Uterus (tissue), 4 donors: ENCODE measurements around the gene HSPA4. TPM values are rescaled to one million over a fixed set of nuclear protein-coding genes. Genes with fewer than 3 reads are reported as not detected.
A peak's percentile ranks its signal among the peaks of the same experiment; 100 is the strongest.
"Not testable (repeated sequence)": the region's sequence is repeated elsewhere in the genome, so short reads cannot be mapped to it uniquely, and the experiment has no call there.

Experiments used
- DNase-seq, 2 donors: peaks; one replicate each; pipeline ENCODE4 v3.0.0-alpha.2; 2019 to 2020
- H3K27ac ChIP-seq, 2 donors: fragments of 200-600 bp; sonication (generic); 1 replicate in 1 of 2; 2 replicates in 1 of 2; pipeline ENCODE4 v1.5.1; 2016 to 2018
- H3K27me3 ChIP-seq, 2 donors: fragments of 200-600 bp; sonication (generic); one replicate each; pipeline ENCODE4 v1.5.1; 2018 to 2019; ENCODE audit warnings: control low read depth in 1 of 2
- H3K36me3 ChIP-seq, 2 donors: fragments of 200-600 bp; sonication (generic); one replicate each; pipeline ENCODE4 v1.5.1; 2019; ENCODE audit warnings: control low read depth in 1 of 2
- H3K4me1 ChIP-seq, 2 donors: fragments of 200-600 bp; sonication (generic); one replicate each; pipeline ENCODE4 v1.5.1; 2018 to 2019; ENCODE audit warnings: control low read depth in 1 of 2
- H3K4me3 ChIP-seq, 2 donors: fragments of 200-600 bp; sonication (generic); 1 replicate in 1 of 2; 2 replicates in 1 of 2; pipeline ENCODE4 v1.5.1; 2018 to 2019; ENCODE audit warnings: mild to moderate bottlenecking in 1 of 2
- H3K9me3 ChIP-seq, 2 donors: fragments of 200-600 bp; sonication (generic); one replicate each; pipeline ENCODE4 v1.5.1; 2019; ENCODE audit warnings: control low read depth in 1 of 2
- POLR2A ChIP-seq, 2 donors: fragments of 450-650 bp; IDR thresholded peaks; one replicate each; pipeline ENCODE4 v1.6.1; 2016; ENCODE audit warnings: antibody characterized with exemption in 2 of 2, mild to moderate bottlenecking in 1 of 2, moderate library complexity in 1 of 2
- intact Hi-C: fragments of 100-400 bp; cut with DNase I; formaldehyde crosslinking; loops from one replicate; pipeline ENCODE4 v1.15.1; 2023; ENCODE audit warnings: low total_unique reads
- total RNA-seq, 4 donors: library from RNA; depleted of rRNA in 3 of 4; stranded (reverse); fragments of >200 nt in 3 of 4; gene quantifications; one replicate each; pipeline versions ENCODE4 v1.1.0 to v1.2.4, GENCODE V29; 2014 to 2023
- TF ChIP-seq, protein P1 (sequence below), 4 experiments: fragments of 200-600 bp in 2 of 4; fragments of 450-650 bp in 2 of 4; sonication (generic) in 2 of 4; IDR thresholded peaks; one replicate each; pipeline ENCODE4 v1.5.1; 2016 to 2019; ENCODE audit warnings: antibody characterized with exemption in 4 of 4, mild to moderate bottlenecking in 2 of 4, moderate library complexity in 1 of 4
- donor health status: DM: yes; HTN: yes; CAD: no.

Gene HSPA4
- total RNA-seq, 4 donors from 2014 or later = 22.4 to 107 (median 72.4) TPM

- Histone ChIP-seq H3K36me3 (no peaks in the 10 kb centered on the region), H3K4me1 (no peaks in the 10 kb centered on the region), H3K9me3 (no peaks in the 10 kb centered on the region), H3K4me3 (no peak overlapping the region), H3K27me3 (no peaks in the 10 kb centered on the region), H3K27ac (no peak overlapping the region)
- intact Hi-C loops = no loop called here
- DNase-seq = no peak
- no peak for TF ChIP-seq POLR2A (IDR thresholded peaks at IDR 0.05)
- TF ChIP-seq, protein P1, sequence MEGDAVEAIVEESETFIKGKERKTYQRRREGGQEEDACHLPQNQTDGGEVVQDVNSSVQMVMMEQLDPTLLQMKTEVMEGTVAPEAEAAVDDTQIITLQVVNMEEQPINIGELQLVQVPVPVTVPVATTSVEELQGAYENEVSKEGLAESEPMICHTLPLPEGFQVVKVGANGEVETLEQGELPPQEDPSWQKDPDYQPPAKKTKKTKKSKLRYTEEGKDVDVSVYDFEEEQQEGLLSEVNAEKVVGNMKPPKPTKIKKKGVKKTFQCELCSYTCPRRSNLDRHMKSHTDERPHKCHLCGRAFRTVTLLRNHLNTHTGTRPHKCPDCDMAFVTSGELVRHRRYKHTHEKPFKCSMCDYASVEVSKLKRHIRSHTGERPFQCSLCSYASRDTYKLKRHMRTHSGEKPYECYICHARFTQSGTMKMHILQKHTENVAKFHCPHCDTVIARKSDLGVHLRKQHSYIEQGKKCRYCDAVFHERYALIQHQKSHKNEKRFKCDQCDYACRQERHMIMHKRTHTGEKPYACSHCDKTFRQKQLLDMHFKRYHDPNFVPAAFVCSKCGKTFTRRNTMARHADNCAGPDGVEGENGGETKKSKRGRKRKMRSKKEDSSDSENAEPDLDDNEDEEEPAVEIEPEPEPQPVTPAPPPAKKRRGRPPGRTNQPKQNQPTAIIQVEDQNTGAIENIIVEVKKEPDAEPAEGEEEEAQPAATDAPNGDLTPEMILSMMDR (IDR thresholded peaks at IDR 0.05) = no peak
These were observed 9.9 kb upstream of the HSPA4 start for GRCh38 chr5:133041910-133042309.

DNA sequence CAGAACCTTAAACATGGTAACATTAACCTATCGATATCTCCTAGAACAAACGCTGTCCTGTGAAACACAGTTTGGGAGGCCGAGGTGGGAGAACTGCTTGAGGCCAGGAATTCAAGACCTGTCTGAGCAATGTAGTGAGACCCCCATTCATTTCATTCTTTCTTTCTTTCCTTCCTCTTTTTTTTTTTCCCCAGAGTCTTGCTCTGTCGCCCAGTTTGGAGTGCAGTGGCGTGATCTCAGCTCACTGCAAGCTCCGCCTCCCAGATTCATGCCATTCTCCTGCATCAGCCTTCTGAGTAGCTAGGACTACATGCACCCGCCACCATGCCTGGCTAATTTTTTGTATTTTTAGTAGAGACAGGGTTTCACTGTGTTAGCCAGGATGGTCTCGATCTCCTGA lies 5.3 kb upstream of the HSPA4 start:
- intact Hi-C loops, H3K4me1 ChIP-seq, H3K36me3 ChIP-seq, H3K9me3 ChIP-seq, DNase-seq, H3K4me3 ChIP-seq, H3K27me3 ChIP-seq: not testable (repeated sequence)
- H3K27ac ChIP-seq = peak overlapping the region in 1 of 2 donors; percentile 38

DNA sequence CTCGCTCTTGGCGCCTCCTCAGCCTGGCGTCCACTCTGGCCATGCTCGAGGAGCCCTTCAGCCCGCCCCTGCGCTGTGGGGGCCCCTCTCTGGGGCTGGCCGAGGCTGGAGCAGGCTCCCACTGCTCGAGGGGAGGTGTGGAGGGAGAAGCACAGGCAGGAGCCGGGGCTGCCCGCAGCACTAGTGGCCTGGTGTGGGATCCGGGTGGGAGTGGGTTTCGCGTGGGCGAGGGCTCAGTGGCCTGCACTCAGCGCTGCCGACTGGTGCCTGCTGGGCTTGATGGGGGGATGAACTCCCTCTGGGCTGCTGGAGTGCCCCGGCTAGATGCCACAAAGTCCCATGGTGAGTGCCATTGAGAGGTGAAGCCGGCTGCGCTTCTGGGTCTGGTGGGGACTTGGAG lies 4.4 kb upstream of the HSPA4 start:
- DNase-seq = no peak
- intact Hi-C loops = no loop called here
- H3K4me1 ChIP-seq = no peaks in the 10 kb centered on the region
- TF ChIP-seq, protein P1 (IDR thresholded peaks at IDR 0.05) = no peak
- no peak for TF ChIP-seq POLR2A (IDR thresholded peaks at IDR 0.05)
- H3K9me3 ChIP-seq = no peaks in the 10 kb centered on the region
- H3K36me3 ChIP-seq = no peaks in the 10 kb centered on the region
- no peak overlapping the region for H3K4me3 ChIP-seq
- no peak overlapping the region for H3K27ac ChIP-seq
- no peaks in the 10 kb centered on the region for H3K27me3 ChIP-seq

DNA sequence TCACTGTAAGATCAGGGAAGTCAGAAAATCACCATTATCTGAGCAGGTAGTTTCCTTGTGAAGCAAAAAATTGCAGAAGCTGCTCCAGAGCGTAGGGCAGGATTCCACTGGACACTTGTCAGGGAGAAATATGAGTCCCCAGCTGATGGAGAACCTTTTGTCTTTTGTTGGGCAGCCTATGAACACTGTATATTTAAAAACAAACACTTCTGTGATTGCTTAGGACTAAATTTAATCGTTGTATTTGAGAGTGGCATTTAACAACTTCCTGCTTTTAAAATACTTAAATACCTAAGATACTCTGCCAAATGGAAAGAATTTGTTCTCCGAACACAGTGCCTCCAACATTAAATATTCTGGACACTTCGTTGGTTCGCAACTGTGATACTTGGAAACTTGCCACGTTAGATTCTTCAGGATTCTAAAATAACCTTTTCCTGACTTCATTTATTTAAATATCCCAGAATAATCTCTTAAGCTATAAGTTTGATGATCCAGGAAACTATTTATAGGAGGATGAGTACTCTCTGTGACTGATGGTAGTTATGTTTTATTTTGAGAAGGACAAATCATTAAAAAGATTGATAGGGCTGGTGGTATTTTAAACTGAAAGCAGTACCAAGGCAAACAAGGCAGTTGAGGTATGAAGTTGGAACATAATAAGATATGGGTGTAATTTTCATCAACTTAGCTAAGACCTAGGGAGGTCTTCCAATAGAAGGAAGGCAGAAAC lies 2.7 kb upstream of the HSPA4 start:
- no peaks in the 10 kb centered on the region for H3K27me3 ChIP-seq
- H3K9me3 ChIP-seq = no peaks in the 10 kb centered on the region
- intact Hi-C loops = no loop called here
- no peaks in the 10 kb centered on the region for H3K36me3 ChIP-seq
- H3K4me3 ChIP-seq = no peak overlapping the region
- H3K27ac ChIP-seq = peak overlapping the region; percentile 5 to 77
- peaks cover 0 to 3% of the 10 kb centered on the region in 2 donors for H3K4me1 ChIP-seq
- TF ChIP-seq, protein P1 (IDR thresholded peaks at IDR 0.05) = no peak
- TF ChIP-seq POLR2A (IDR thresholded peaks at IDR 0.05) = no peak
- DNase-seq = no peak

DNA sequence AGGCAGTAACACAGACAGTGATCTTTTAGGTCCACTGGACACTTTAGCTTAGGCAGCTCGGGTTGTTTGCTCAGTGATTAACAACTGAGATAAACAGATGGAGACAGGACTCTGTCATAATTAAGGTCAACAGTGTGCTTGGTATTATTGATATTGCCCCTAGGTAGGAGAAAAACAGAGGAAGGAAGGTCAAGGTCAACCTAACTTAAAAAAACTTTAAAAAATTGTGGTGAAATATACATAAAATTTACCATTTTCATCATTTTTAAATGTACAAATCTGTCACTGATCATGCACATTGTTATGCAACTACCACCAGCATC lies 2.1 kb upstream of the HSPA4 start:
- no peak for DNase-seq
- Histone ChIP-seq H3K27ac (peak overlapping the region; percentile 5 to 77), H3K27me3 (no peaks in the 10 kb centered on the region), H3K4me3 (no peak overlapping the region), H3K9me3 (no peaks in the 10 kb centered on the region), H3K36me3 (no peaks in the 10 kb centered on the region), H3K4me1 (peaks cover 0 to 5% of the 10 kb centered on the region in 2 donors)
- intact Hi-C loops = no loop called here
- TF ChIP-seq, protein P1 (IDR thresholded peaks at IDR 0.05) = no peak
- no peak for TF ChIP-seq POLR2A (IDR thresholded peaks at IDR 0.05)

GRCh38 chr5:133050521-133050920 lies 1.3 kb upstream of the HSPA4 start:
- H3K4me3 ChIP-seq = no peak overlapping the region
- TF ChIP-seq, protein P1 (IDR thresholded peaks at IDR 0.05) = no peak
- no peak for TF ChIP-seq POLR2A (IDR thresholded peaks at IDR 0.05)
- intact Hi-C loops = no loop called here
- no peaks in the 10 kb centered on the region for H3K27me3 ChIP-seq
- DNase-seq = no peak
- H3K36me3 ChIP-seq = no peaks in the 10 kb centered on the region
- H3K9me3 ChIP-seq = no peaks in the 10 kb centered on the region
- peak overlapping the region; percentile 96 to 100 for H3K27ac ChIP-seq
- peaks cover 0 to 5% of the 10 kb centered on the region in 2 donors for H3K4me1 ChIP-seq
